T-helper 1 cell treated with Interleukin-12 subunit alpha and Interleukin-12 subunit beta and Interleukin-4 antibody, amounts not matched to agents 30 μg/mL and 1 μg/mL, for 36 hours (primary cell): ENCODE results near the gene NELL1.

Experiments
- H3K27ac Mint-ChIP-seq: one replicate; pipeline ENCODE4 v1.8.0; 2021; ENCODE audit warnings: mild to moderate bottlenecking, mixed read lengths
- H3K27me3 Mint-ChIP-seq: one replicate; pipeline ENCODE4 v1.8.0; 2021; ENCODE audit warnings: low read depth, mixed read lengths
- H3K36me3 Mint-ChIP-seq: one replicate; pipeline ENCODE4 v1.8.0; 2021; ENCODE audit warnings: low read depth, mixed read lengths
- H3K4me1 Mint-ChIP-seq: one replicate; pipeline ENCODE4 v1.8.0; 2021; ENCODE audit warnings: low read depth, mixed read lengths
- H3K4me3 Mint-ChIP-seq: one replicate; pipeline ENCODE4 v1.8.0; 2021; ENCODE audit warnings: mild to moderate bottlenecking, moderate library complexity, mixed read lengths
- H3K9me3 Mint-ChIP-seq: one replicate; pipeline ENCODE4 v1.8.0; 2021; ENCODE audit warnings: mixed read lengths

NELL1 gene

DNA sequence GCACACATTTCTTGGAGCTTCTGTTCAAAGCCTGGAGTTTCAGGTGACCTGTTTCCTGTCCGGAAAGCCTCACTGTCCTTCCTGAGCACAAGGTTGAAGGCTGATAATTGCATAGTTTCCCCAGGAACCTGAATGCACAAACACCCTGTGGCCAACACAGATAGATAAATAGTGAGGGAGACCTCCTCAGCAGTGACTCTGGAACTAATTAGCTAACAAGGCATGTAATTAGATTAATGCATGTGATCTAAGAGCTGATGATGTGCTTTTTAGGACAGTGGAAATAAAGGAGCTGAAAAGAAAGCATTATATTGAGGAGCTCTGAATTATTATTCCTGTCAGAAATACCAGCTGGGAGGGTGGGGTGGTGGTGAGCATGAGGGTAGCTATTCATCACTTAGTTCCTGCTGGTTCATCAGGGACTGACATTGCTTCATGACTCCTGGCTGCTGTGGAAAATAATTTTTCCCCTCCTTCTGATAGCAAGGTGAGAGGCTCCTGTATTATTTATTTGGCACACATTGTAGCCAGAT, 101.1 kb downstream of the NELL1 start:
- Mint-ChIP-seq H3K4me3 (no peak overlapping the region), H3K27ac (no peak overlapping the region), H3K36me3 (no peaks in the 10 kb centered on the region), H3K27me3 (no peaks in the 10 kb centered on the region), H3K4me1 (no peaks in the 10 kb centered on the region), H3K9me3 (no peaks in the 10 kb centered on the region)

DNA sequence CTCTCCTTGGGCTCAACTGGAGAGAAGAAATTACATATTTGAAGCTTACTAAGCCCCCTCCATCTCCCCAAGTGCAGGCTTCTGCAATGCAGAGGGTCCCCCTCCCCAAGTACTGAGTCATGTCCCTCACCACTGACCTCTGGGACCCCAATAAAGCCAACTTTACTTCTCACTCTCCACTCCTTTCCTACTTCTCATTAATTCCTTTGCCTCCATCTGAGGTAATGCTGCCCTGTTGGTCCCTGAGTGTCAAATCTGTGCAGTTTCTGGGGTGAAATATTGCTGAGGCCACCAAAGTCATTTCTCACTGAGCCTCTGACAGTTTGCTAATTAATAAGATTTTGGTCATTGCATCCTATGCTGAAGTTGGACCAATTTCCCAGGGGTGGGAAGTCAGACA, 101.6 kb downstream of the NELL1 start:
- Mint-ChIP-seq H3K36me3 (no peaks in the 10 kb centered on the region), H3K4me1 (no peaks in the 10 kb centered on the region), H3K27ac (no peak overlapping the region), H3K27me3 (no peaks in the 10 kb centered on the region), H3K9me3 (no peaks in the 10 kb centered on the region), H3K4me3 (no peak overlapping the region)

DNA sequence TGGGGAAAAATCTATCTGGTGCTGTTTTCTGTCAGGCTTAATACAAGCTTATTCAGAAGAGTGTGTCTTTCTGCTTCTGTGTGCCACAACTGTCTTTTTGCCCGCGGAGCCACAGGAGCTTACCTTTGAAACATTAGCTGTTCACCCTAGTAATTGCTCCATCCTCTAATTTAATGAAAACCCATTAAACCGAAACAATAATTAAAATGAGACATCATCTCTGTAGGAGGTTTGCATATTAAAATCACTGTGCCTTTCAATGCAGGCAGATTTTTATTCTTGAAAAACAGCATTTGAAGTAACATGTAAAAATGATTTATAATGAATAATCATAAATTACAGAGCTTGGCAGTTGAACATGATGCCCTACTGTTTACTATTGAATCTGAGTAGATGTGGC, 102.3 kb downstream of the NELL1 start:
- Mint-ChIP-seq H3K9me3 (no peaks in the 10 kb centered on the region), H3K4me1 (no peaks in the 10 kb centered on the region), H3K36me3 (no peaks in the 10 kb centered on the region), H3K27ac (no peak overlapping the region), H3K4me3 (no peak overlapping the region), H3K27me3 (no peaks in the 10 kb centered on the region)

DNA sequence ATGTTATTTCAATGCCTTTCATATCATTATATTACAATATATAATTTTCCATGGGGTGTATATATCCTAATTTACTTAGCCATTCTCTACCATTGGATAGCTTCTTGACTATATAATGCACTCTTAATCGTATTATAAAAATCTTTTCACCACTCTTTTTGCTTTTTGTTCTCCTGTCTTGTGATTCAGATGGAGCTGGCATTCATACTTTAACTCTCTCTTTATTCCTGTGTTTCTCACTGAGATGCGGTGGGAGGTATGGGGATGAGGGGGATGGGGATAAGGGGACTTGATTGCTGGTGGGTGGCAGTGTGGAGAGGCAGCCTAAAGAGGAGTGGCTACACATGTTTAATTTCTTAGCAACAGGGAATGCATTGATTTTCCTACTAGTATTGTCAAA, 105.9 kb downstream of the NELL1 start:
- no peak overlapping the region for H3K27ac Mint-ChIP-seq
- no peaks in the 10 kb centered on the region for H3K4me1 Mint-ChIP-seq
- no peaks in the 10 kb centered on the region for H3K9me3 Mint-ChIP-seq
- H3K4me3 Mint-ChIP-seq: no peak overlapping the region
- no peaks in the 10 kb centered on the region for H3K27me3 Mint-ChIP-seq
- H3K36me3 Mint-ChIP-seq: no peaks in the 10 kb centered on the region

DNA sequence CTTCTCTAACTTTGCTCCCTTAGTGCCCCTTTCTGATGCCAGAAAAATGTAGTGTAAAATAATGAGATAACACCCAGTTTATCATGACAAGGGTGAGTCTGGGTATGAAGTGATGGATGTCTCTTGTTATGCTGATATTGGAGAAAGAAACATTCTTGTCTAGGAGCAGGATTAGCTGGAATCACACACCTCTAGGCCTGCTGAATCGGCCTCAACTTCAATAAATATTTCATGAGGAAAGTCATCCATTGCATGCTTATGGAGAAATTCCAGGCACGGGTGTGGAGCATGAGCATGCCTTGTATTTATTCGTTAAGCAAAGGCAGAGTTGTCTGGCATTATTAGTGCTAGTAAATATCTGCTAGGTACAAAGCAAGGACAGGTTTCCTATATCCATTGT, 113.4 kb downstream of the NELL1 start:
- no peak overlapping the region for H3K27ac Mint-ChIP-seq
- H3K36me3 Mint-ChIP-seq: no peaks in the 10 kb centered on the region
- no peaks in the 10 kb centered on the region for H3K4me1 Mint-ChIP-seq
- no peak overlapping the region for H3K4me3 Mint-ChIP-seq
- H3K27me3 Mint-ChIP-seq: no peaks in the 10 kb centered on the region
- H3K9me3 Mint-ChIP-seq: peaks cover 4% of the 10 kb centered on the region

DNA sequence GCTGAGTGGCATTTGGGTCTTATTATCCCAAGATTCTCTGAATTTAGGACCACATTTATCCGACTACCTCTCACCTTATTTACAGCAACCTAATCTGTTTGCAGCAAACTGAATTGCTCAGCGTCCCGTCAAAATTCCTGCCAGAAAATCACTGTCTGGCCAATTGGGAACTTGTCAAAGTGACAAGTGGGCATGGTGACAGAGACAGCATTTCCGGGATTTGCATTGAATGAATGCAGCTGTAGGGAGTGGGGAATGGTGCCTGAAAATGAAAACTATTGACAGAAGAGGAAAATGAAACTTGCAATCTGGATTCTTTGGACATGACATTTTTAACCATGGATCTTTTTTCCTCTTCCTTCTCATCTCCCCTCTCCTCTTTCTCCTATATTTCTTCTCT, 113.8 kb downstream of the NELL1 start:
- H3K4me3 Mint-ChIP-seq: no peak overlapping the region
- H3K9me3 Mint-ChIP-seq: peaks cover 4% of the 10 kb centered on the region
- no peak overlapping the region for H3K27ac Mint-ChIP-seq
- H3K4me1 Mint-ChIP-seq: no peaks in the 10 kb centered on the region
- H3K27me3 Mint-ChIP-seq: no peaks in the 10 kb centered on the region
- H3K36me3 Mint-ChIP-seq: no peaks in the 10 kb centered on the region

DNA sequence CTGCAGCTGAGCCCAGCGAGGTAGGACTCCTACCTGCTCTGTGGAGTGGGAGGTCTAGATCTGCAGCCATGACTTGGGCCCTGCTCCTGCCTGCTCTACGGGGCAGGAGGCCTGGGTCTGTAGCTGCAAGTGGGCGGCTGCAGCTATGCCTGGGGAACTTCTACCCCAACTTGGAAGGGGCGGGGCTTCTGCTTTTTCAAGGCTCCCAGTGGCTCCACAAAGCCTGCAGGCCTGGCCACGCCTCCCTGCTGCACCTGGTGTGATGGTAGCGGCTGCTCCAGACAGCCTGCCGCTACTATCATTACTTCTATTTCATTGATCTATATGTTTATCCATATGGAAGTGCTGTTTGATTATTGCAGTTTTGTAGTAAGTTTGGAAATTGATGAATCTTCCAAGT, 121.2 kb downstream of the NELL1 start:
- H3K27me3 Mint-ChIP-seq: no peaks in the 10 kb centered on the region
- H3K9me3 Mint-ChIP-seq: no peaks in the 10 kb centered on the region
- H3K27ac Mint-ChIP-seq: no peak overlapping the region
- no peak overlapping the region for H3K4me3 Mint-ChIP-seq
- no peaks in the 10 kb centered on the region for H3K4me1 Mint-ChIP-seq
- no peaks in the 10 kb centered on the region for H3K36me3 Mint-ChIP-seq

DNA sequence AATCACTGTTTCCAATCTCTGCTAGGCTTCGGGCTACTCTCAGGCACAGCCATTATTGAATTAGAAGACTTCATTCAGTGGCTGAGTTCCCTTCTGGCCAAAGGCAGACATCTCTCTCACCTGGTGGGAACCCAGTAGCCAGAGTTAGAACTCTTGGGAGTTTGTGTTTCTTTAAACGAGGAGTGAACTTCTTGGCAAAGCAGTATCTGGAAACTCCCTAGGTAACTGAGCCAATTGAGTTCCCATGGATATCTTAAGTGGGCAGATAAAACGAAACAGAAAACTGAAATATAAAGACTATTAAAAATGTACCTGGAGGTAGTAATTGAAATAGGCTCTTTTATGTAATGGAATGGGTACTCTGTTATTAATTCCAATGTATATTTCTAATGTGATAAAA, 125.6 kb downstream of the NELL1 start:
- H3K36me3 Mint-ChIP-seq: no peaks in the 10 kb centered on the region
- peaks cover 6% of the 10 kb centered on the region for H3K9me3 Mint-ChIP-seq

DNA sequence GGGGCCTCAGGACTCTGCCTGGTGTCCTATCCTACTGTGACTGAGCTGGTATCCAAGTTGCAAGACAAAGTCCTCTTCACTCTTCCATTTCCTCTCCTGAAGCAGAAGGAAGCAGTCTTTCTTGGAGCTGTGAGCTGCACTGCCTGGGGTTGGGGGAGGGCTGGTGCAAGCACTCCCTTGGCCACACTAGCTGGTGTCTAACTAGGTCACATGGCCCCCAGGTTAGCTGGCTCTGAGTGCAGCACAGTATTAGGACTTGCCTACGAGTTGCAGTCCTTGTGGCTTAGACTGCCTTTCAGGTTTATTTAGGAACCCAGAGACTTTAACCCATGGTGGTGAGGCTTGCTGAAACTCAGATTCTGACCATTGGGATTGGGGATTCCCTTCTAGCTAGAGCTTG, 138.9 kb downstream of the NELL1 start:
- no peak overlapping the region for H3K4me3 Mint-ChIP-seq
- H3K36me3 Mint-ChIP-seq: no peaks in the 10 kb centered on the region
- no peaks in the 10 kb centered on the region for H3K27me3 Mint-ChIP-seq
- H3K4me1 Mint-ChIP-seq: no peaks in the 10 kb centered on the region
- H3K27ac Mint-ChIP-seq: no peak overlapping the region
- peaks cover 8% of the 10 kb centered on the region for H3K9me3 Mint-ChIP-seq

More for the DNA sequence above, 125.6 kb downstream of the NELL1 start:
- H3K27me3 Mint-ChIP-seq: no peaks in the 10 kb centered on the region
- H3K4me3 Mint-ChIP-seq: no peak overlapping the region
- no peaks in the 10 kb centered on the region for H3K4me1 Mint-ChIP-seq
- H3K27ac Mint-ChIP-seq: no peak overlapping the region

DNA sequence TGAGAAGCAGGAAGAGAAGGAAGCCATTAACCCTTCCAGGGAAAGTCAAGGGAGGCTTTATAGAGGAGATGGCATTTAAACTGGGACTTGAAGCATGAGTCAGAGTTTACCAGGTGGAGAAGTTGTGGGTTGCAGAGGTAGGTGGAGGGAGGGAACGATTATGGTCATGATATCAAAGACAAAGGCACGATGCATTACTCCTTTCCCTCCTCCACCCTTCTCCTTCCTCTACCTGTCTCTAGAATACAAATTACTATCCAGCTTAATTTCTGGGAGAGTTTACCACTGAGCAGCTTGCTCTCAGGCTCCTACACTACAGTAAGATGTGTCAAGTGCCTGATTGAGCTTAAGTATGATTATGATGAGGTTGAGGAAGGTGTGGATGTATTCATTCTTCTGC, 151.7 kb downstream of the NELL1 start:
- no peaks in the 10 kb centered on the region for H3K36me3 Mint-ChIP-seq
- no peak overlapping the region for H3K27ac Mint-ChIP-seq
- H3K9me3 Mint-ChIP-seq: no peaks in the 10 kb centered on the region
- H3K4me1 Mint-ChIP-seq: no peaks in the 10 kb centered on the region
- no peak overlapping the region for H3K4me3 Mint-ChIP-seq
- H3K27me3 Mint-ChIP-seq: no peaks in the 10 kb centered on the region

DNA sequence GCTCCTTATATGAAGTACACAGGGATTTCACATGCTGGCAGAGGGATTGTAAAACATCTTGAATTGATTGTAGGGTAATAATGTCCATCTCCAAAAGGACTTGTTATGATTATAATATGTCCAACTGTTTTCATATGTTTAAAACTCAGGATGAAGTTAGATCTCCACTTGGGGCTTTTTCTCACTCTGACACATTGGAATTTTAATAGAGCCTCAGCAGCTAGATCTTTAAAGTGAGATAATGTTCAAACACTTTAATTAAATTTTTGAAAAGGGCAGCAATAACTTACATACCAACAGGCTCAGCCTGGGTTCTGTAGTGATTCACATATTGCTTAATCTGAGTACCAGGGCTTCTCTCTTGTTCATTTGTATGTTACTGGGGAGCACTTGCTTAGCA, 152.1 kb downstream of the NELL1 start:
- Mint-ChIP-seq H3K36me3 (no peaks in the 10 kb centered on the region), H3K4me1 (no peaks in the 10 kb centered on the region), H3K4me3 (no peak overlapping the region), H3K9me3 (no peaks in the 10 kb centered on the region), H3K27me3 (no peaks in the 10 kb centered on the region), H3K27ac (no peak overlapping the region)

DNA sequence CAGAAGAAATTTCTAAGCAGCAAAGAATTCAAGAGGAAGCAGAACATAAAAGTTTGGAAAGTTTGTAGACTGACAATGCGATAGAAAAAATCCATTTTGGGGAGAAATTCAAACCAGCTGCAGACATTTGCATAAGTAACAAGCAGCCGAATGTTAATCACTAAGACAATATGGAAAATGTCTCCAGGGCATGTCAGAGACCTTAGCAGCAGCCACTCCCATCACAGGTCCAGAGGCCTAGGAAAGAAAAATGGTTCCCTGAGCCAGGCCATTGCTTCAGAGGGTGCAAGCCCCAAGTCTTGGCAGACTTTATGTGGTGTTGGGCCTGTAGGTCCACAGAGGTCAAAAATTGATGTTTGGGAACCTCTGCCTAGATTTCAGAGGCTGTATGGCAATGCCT, 155.4 kb downstream of the NELL1 start:
- Mint-ChIP-seq H3K27me3 (no peaks in the 10 kb centered on the region), H3K27ac (no peak overlapping the region), H3K9me3 (no peaks in the 10 kb centered on the region), H3K4me1 (no peaks in the 10 kb centered on the region), H3K4me3 (no peak overlapping the region), H3K36me3 (no peaks in the 10 kb centered on the region)

DNA sequence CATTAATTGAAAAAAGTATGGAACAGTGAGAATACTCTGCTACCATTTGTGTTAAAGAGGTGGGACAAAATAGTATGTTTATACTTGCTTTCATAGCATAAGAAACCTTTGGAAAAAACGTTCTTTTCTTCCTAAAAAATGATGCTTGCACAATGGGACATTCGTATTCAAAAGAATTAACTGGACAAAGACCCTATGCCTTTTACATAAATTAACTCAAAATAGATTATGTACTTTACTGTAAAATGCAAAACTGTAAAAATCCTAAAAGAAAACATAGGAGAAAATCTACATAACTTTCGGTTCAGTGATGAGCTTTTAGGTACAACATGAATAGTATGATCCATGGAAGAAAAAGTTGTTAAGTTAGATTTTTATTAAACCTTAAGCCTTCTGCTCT, 166.2 kb downstream of the NELL1 start:
- Mint-ChIP-seq H3K4me3 (no peak overlapping the region), H3K27ac (no peak overlapping the region), H3K4me1 (no peaks in the 10 kb centered on the region), H3K36me3 (no peaks in the 10 kb centered on the region), H3K9me3 (no peaks in the 10 kb centered on the region), H3K27me3 (no peaks in the 10 kb centered on the region)

DNA sequence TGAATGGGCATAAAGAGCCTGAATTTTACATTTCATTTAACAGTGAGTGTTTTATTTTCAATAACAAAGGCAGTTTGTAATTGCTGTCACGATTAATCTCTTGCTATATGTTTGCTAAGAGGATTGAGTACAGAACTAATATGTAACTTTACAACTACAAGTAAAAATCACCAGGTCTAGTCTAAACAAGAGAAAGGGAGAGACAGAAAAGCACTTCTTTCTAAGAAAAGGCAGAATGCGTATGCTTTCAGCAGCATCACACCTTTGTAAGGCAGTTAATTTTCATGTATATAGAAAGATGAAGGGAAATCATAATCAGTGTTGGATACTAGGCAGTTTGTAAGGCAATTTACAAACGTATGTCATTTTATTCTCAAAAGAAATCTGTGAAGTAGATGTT, 169.8 kb downstream of the NELL1 start:
- Mint-ChIP-seq H3K9me3 (no peaks in the 10 kb centered on the region), H3K4me3 (no peak overlapping the region), H3K36me3 (no peaks in the 10 kb centered on the region), H3K4me1 (no peaks in the 10 kb centered on the region), H3K27me3 (no peaks in the 10 kb centered on the region), H3K27ac (no peak overlapping the region)

DNA sequence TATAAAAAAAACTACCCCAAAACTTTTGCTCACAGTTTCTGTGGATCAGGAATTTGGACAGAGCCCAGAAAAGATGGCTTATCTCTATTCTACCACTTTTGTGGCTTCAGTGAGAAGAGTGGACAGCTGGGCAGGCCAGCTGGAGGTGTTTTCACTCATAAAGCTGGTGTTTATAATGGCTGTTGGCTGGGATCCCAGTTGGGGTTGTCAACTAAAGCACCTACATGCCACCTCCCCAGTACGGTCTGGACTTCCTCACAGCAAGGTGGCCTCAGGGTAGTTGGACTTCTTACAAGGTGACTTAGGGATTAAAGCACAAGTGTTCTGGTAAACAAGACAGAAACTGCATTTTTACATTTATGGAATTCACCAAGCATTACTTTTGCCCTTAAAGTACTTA, 171.0 kb downstream of the NELL1 start:
- H3K27ac Mint-ChIP-seq: no peak overlapping the region
- H3K36me3 Mint-ChIP-seq: no peaks in the 10 kb centered on the region
- H3K4me3 Mint-ChIP-seq: no peak overlapping the region
- no peaks in the 10 kb centered on the region for H3K4me1 Mint-ChIP-seq
- H3K9me3 Mint-ChIP-seq: no peaks in the 10 kb centered on the region
- H3K27me3 Mint-ChIP-seq: no peaks in the 10 kb centered on the region

DNA sequence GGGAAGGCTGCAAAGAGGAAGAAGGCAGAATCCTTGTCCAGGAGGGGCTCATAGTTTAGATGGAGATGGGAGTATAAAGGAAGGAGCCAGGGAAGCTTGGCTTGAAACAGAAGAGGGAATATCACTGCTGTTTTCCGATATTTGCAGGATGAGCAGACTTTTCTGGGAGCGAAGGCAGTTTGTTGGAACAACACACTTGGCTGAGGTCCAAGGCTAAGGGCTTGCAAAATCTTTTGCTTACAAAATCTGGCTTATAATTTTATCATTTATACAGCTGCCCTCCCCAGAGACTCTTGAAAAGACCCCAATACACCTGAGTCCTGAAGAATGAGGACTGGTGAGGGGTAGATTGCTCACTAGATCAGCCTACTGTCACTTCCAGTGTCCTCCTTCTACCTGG, 174.8 kb downstream of the NELL1 start:
- Mint-ChIP-seq H3K4me1 (no peaks in the 10 kb centered on the region), H3K36me3 (no peaks in the 10 kb centered on the region), H3K4me3 (no peak overlapping the region), H3K9me3 (no peaks in the 10 kb centered on the region), H3K27me3 (no peaks in the 10 kb centered on the region), H3K27ac (no peak overlapping the region)
